Esophagus muscularis mucosa (tissue), 4 donors: ENCODE measurements around the gene RALGAPB.

Experiments used
- CTCF ChIP-seq, 3 experiments: fragments of 200-600 bp in 2 of 3; fragments of 450-650 bp in 1 of 3; sonication (generic) in 2 of 3; IDR thresholded peaks; one replicate each; pipeline ENCODE4 v1.5.1; 2017 to 2019; ENCODE audit warnings: antibody characterized with exemption in 3 of 3, mild to moderate bottlenecking in 2 of 3, moderate library complexity in 1 of 3
- EP300 ChIP-seq: sonication (generic); formaldehyde crosslinking; IDR thresholded peaks from one replicate; pipeline ENCODE4 v1.6.1; 2017; ENCODE audit warnings: antibody characterized with exemption
- POLR2A ChIP-seq: fragments of 450-650 bp; IDR thresholded peaks from one replicate; pipeline ENCODE4 v1.6.1; 2017; ENCODE audit warnings: antibody characterized with exemption, moderate library complexity, mild to moderate bottlenecking, low read depth
- POLR2AphosphoS5 ChIP-seq, 2 donors: sonication (generic); formaldehyde crosslinking; IDR thresholded peaks; one replicate each; pipeline ENCODE4 v1.6.1; 2017; ENCODE audit warnings: antibody characterized with exemption in 2 of 2

GRCh38 chr20:38616457-38616856 lies 143.8 kb downstream of the RALGAPB start:
- no peak for TF ChIP-seq CTCF (IDR thresholded peaks at IDR 0.05)
- TF ChIP-seq POLR2AphosphoS5 (IDR thresholded peaks at IDR 0.05): no peak
- TF ChIP-seq POLR2A: no peak
- no peak for TF ChIP-seq EP300
